Keratinocyte (primary cell): Measurements from ENCODE around the gene CCDC87.

Source experiments
- CTCF ChIP-seq, 3 experiments: IDR thresholded peaks in 1 of 3; conservative IDR thresholded peaks in 1 of 3; optimal IDR thresholded peaks in 1 of 3; 2 replicates in 2 of 3; 3 replicates in 1 of 3; pipeline versions ENCODE3 to v1.5.1; 2011; ENCODE audit warnings: low read length in 3 of 3, mild to moderate bottlenecking in 3 of 3, moderate library complexity in 2 of 3, control low read depth in 1 of 3, inconsistent platforms in 1 of 3; ENCODE audit not compliant: insufficient read depth in 2 of 3; ENCODE audit errors: extremely low read depth in 1 of 3
- EZH2 ChIP-seq: IDR thresholded peaks from one replicate; pipeline ENCODE4 v1.6.1; 2012; ENCODE audit warnings: inconsistent platforms, mild to moderate bottlenecking, low read length, moderate library complexity

GRCh38 chr11:66569076-66569475 lies 23.8 kb downstream of the CCDC87 start:
- TF ChIP-seq CTCF (optimal IDR thresholded peaks at IDR 0.05 in 1 of 3, IDR thresholded peaks at IDR 0.05 in 1 of 3, conservative IDR thresholded peaks at IDR 0.05 in 1 of 3; ENCODE audit: extremely low read depth in 1 of 3, insufficient read depth in 2 of 3, low read length in 3 of 3): no peak
- no peak for TF ChIP-seq EZH2
